Measurements from ENCODE around the gene HSPB9. TPM values are rescaled to one million over a fixed set of nuclear protein-coding genes. Genes with fewer than 3 reads are reported as not detected.

Gene HSPB9
- total and polyA plus RNA-seq, 10 of the 15 experiments (the other 5 are each of a cell fraction or from before 2014, with no cell fraction given) = 0.04 to 0.40 (median 0.11) TPM; not detected in 7

DNA sequence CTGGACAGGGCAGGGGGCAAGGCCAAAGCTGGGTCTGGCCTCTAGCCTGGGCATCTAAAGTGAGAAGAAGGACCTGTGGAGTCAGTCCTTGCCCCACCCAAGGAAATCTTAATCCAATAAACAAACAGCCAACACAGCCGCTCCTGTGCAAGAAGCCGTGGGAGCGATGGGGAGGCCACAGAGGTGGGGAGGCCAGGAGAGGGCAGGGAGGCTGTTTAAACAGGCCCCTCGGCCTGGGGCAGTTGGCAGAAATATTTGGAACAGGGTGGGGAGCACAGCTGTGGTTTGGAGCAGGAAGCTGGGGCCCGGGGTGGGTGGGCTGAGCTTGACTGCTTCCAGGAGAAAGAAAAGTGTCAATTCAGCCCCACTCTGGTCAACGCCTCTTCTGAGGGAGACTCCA lies 29.7 kb upstream of the HSPB9 start:
- H3K9me3 ChIP-seq (replicated peaks; ENCODE audit: control insufficient read depth, insufficient read depth, low read length) = no peaks in the 10 kb centered on the region
- no peak for DNase-seq (ENCODE audit: low read depth, low spot score)
- 0 out of 2 replicates have a peak, but pooled peaks cover 3% of the 10 kb centered on the region for H4K20me1 ChIP-seq (ENCODE audit: control insufficient read depth, insufficient read depth)
- no peak overlapping the region for H2AFZ ChIP-seq (ENCODE audit: control insufficient read depth, low read depth, low read length)
- ChIA-PET RAD21 (ENCODE audit: unreplicated experiment) (no interaction called here), SMC1A (ENCODE audit: uncharacterized antibody, unreplicated experiment) (no interaction called here), POLR2A (no interaction called here), CTCF (no interaction called here)
- intact Hi-C loops (cut with micrococcal nuclease; ENCODE audit: unreplicated experiment) (no loop called here), in situ Hi-C loops (cut with MboI) (no loop called here)
- ATAC-seq = no peak
- FAIRE-seq = no peak
- H3K4me3 ChIP-seq = no peak overlapping the region
- H3K9ac ChIP-seq (ENCODE audit: control insufficient read depth, insufficient read depth, low read length) = no peak overlapping the region
- H3K4me2 ChIP-seq (ENCODE audit: control insufficient read depth, insufficient read depth) = no peak overlapping the region
- no peaks in the 10 kb centered on the region for H3K79me2 ChIP-seq (ENCODE audit: control insufficient read depth, insufficient read depth, low read length)
- WGBS (ENCODE audit: insufficient coverage, insufficient replicate concordance, low lambda C conversion rate, missing lambda C conversion rate) = 51% methylated on average over 6 of the region's 6 CpGs
- H3K36me3 ChIP-seq (ENCODE audit: control insufficient read depth in 2 of 2, insufficient read depth in 2 of 2, low read length in 1 of 2) = no peaks in the 10 kb centered on the region
- H3K27me3 ChIP-seq (replicated peaks in 1 of 2; ENCODE audit: control insufficient read depth in 2 of 2, insufficient read depth in 2 of 2, low read length in 1 of 2) = peaks cover 1 to 6% of the 10 kb centered on the region in 2 experiments; a peak in 2 of 4 replicates
- H3K27ac ChIP-seq (ENCODE audit: control insufficient read depth, insufficient read depth) = no peak overlapping the region
- BruUV-seq (replicated peaks) = no TSS peak
- H3K4me1 ChIP-seq (ENCODE audit: control insufficient read depth, insufficient read depth, low read length) = peaks cover 2% of the 10 kb centered on the region
- TF ChIP-seq, protein P1, sequence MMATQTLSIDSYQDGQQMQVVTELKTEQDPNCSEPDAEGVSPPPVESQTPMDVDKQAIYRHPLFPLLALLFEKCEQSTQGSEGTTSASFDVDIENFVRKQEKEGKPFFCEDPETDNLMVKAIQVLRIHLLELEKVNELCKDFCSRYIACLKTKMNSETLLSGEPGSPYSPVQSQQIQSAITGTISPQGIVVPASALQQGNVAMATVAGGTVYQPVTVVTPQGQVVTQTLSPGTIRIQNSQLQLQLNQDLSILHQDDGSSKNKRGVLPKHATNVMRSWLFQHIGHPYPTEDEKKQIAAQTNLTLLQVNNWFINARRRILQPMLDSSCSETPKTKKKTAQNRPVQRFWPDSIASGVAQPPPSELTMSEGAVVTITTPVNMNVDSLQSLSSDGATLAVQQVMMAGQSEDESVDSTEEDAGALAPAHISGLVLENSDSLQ (IDR thresholded peaks at IDR 0.05) = no peak
- TF ChIP-seq KLF5 (IDR thresholded peaks at IDR 0.05; ENCODE audit: partially characterized antibody) = no peak
- no peak for TF ChIP-seq CEBPZ (IDR thresholded peaks at IDR 0.05; ENCODE audit: low read depth, low read length)
- no peak for TF ChIP-seq ZNF207 (IDR thresholded peaks at IDR 0.05; ENCODE audit: borderline replicate concordance)
- TF ChIP-seq CBX5 (IDR thresholded peaks at IDR 0.05; ENCODE audit: low read depth) = no peak
- TF ChIP-seq SMAD1 (IDR thresholded peaks at IDR 0.05; ENCODE audit: low read depth, partially characterized antibody) = no peak
- TF ChIP-seq ZNF24 (IDR thresholded peaks at IDR 0.05) = no peak
- TF ChIP-seq, protein P2, sequence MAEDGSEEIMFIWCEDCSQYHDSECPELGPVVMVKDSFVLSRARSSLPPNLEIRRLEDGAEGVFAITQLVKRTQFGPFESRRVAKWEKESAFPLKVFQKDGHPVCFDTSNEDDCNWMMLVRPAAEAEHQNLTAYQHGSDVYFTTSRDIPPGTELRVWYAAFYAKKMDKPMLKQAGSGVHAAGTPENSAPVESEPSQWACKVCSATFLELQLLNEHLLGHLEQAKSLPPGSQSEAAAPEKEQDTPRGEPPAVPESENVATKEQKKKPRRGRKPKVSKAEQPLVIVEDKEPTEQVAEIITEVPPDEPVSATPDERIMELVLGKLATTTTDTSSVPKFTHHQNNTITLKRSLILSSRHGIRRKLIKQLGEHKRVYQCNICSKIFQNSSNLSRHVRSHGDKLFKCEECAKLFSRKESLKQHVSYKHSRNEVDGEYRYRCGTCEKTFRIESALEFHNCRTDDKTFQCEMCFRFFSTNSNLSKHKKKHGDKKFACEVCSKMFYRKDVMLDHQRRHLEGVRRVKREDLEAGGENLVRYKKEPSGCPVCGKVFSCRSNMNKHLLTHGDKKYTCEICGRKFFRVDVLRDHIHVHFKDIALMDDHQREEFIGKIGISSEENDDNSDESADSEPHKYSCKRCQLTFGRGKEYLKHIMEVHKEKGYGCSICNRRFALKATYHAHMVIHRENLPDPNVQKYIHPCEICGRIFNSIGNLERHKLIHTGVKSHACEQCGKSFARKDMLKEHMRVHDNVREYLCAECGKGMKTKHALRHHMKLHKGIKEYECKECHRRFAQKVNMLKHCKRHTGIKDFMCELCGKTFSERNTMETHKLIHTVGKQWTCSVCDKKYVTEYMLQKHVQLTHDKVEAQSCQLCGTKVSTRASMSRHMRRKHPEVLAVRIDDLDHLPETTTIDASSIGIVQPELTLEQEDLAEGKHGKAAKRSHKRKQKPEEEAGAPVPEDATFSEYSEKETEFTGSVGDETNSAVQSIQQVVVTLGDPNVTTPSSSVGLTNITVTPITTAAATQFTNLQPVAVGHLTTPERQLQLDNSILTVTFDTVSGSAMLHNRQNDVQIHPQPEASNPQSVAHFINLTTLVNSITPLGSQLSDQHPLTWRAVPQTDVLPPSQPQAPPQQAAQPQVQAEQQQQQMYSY (CRISPR knock-in tag; IDR thresholded peaks at IDR 0.05) = no peak
- no peak for TF ChIP-seq MXI1 (IDR thresholded peaks at IDR 0.05; ENCODE audit: low read depth, low read length)
- TF ChIP-seq SKIL (IDR thresholded peaks at IDR 0.05; ENCODE audit: low read depth, poor library complexity, severe bottlenecking) = no peak
- no peak for TF ChIP-seq SREBF1 (IDR thresholded peaks at IDR 0.05; ENCODE audit: low read length)
- no peak for TF ChIP-seq PAX5 (IDR thresholded peaks at IDR 0.05; ENCODE audit: borderline replicate concordance, low read depth, low read length)
